SK-N-SH (cell line): ENCODE data around the gene HHEX. TPM values are rescaled to one million over a fixed set of nuclear protein-coding genes. Genes with fewer than 3 reads are reported as not detected.

ENCODE experiments used
- CTCF ChIA-PET: fragments of 300-600, 350-600 bp; formaldehyde crosslinking; extraction: SDS; loops from one replicate; lab custom pipeline; 2021; lab: Yijun Ruan, JAX
- POLR2A ChIA-PET: fragments of 350-600 bp; sonication (Branson Sonifier 250); formaldehyde crosslinking; extraction: SDS; loops from one replicate; lab custom pipeline; 2020; ENCODE audit warnings: antibody characterized with exemption, inconsistent platforms; lab: Yijun Ruan, JAX
- DNase-seq: peaks from one replicate; pipeline ENCODE4 v3.0.0; 2012
- H2AFZ ChIP-seq: fragments of 200-600 bp; sonication (generic); 2 replicates; pipeline ENCODE4 v1.8.1; 2016; ENCODE audit warnings: antibody characterized with exemption, mild to moderate bottlenecking, low read depth
- H3F3A ChIP-seq: fragments of 200-600 bp; sonication (generic); replicated peaks from 2 replicates; pipeline ENCODE3; 2016; ENCODE audit warnings: antibody characterized with exemption, mild to moderate bottlenecking; ENCODE audit not compliant: insufficient read depth
- H3K27ac ChIP-seq, 2 experiments: fragments of 200-500 bp in 1 of 2; fragments of 200-600 bp in 1 of 2; sonication (Bioruptor generic) in 1 of 2; sonication (generic), shearing (Covaris generic) in 1 of 2; 2 replicates each; pipeline versions ENCODE4 v1.5.1 to v1.6.1; 2014 to 2016; ENCODE audit warnings: low read depth in 2 of 2, inconsistent platforms in 1 of 2, low read length in 1 of 2, mild to moderate bottlenecking in 1 of 2, mixed read lengths in 1 of 2
- H3K27me3 ChIP-seq: fragments of 200-600 bp; sonication (generic), shearing (Covaris generic); 2 replicates; pipeline ENCODE4 v1.6.1; 2016; ENCODE audit warnings: mixed run types; ENCODE audit not compliant: insufficient read depth
- H3K36me3 ChIP-seq, 2 experiments: fragments of 200-500 bp in 1 of 2; fragments of 200-600 bp in 1 of 2; sonication (Bioruptor generic) in 1 of 2; sonication (generic) in 1 of 2; replicated peaks in 1 of 2; 2 replicates each; pipeline versions ENCODE3 to v1.5.1; 2014 to 2016; ENCODE audit warnings: low read length in 1 of 2, mild to moderate bottlenecking in 1 of 2; ENCODE audit not compliant: insufficient read depth in 2 of 2, control insufficient read depth in 1 of 2
- H3K4me1 ChIP-seq, 2 experiments: fragments of 200-500 bp in 1 of 2; fragments of 200-600 bp in 1 of 2; sonication (Bioruptor generic) in 1 of 2; sonication (generic), shearing (Covaris generic) in 1 of 2; 2 replicates each; pipeline versions ENCODE4 v1.5.1 to v1.6.1; 2014 to 2016; ENCODE audit warnings: low read depth in 1 of 2, low read length in 1 of 2, mixed run types in 1 of 2; ENCODE audit not compliant: insufficient read depth in 2 of 2, control insufficient read depth in 1 of 2
- H3K4me2 ChIP-seq: fragments of 200-600 bp; sonication (generic), shearing (Covaris generic); 2 replicates; pipeline ENCODE4 v1.6.1; 2017; ENCODE audit warnings: mixed run types
- H3K4me3 ChIP-seq, 2 experiments: fragments of 200-500 bp in 1 of 2; fragments of 200-600 bp in 1 of 2; sonication (Bioruptor generic) in 1 of 2; sonication (generic), shearing (Covaris generic) in 1 of 2; 2 replicates each; pipeline versions ENCODE4 v1.5.1 to v1.8.1; 2014 to 2016; ENCODE audit warnings: low read depth in 2 of 2, inconsistent platforms in 1 of 2, low read length in 1 of 2, mild to moderate bottlenecking in 1 of 2, mixed read lengths in 1 of 2, moderate library complexity in 1 of 2
- H3K79me2 ChIP-seq: fragments of 200-600 bp; sonication (generic); 2 replicates; pipeline ENCODE4 v1.8.1; 2017; ENCODE audit warnings: mild to moderate bottlenecking; ENCODE audit not compliant: insufficient read depth
- H3K9ac ChIP-seq: fragments of 200-600 bp; sonication (generic); 2 replicates; pipeline ENCODE4 v1.6.1; 2017; ENCODE audit warnings: mixed run types
- H3K9me2 ChIP-seq: fragments of 200-600 bp; sonication (generic); 2 replicates; pipeline ENCODE4 v1.6.1; 2017; ENCODE audit warnings: mixed run types
- H3K9me3 ChIP-seq: fragments of 200-600 bp; sonication (generic); 2 replicates; pipeline ENCODE4 v1.6.1; 2017; ENCODE audit warnings: mixed run types, mild to moderate bottlenecking, moderate library complexity
- H4K20me1 ChIP-seq: fragments of 200-600 bp; sonication (generic); 2 replicates; pipeline ENCODE4 v1.6.1; 2017; ENCODE audit warnings: mild to moderate bottlenecking, mixed run types; ENCODE audit not compliant: insufficient read depth
- ELF1 ChIP-seq: IDR thresholded peaks from 2 replicates; pipeline ENCODE4 v1.4.0; 2012
- EP300 ChIP-seq, 2 experiments: IDR thresholded peaks; 2 replicates each; pipeline versions ENCODE4 v1.4.0 to v1.6.1; 2012; ENCODE audit warnings: borderline replicate concordance in 1 of 2, low read depth in 1 of 2, low read length in 1 of 2
- FOXJ3 ChIP-seq: sonication (generic); formaldehyde crosslinking; IDR thresholded peaks from 2 replicates; pipeline ENCODE4 v1.5.1; 2020; ENCODE audit warnings: mild to moderate bottlenecking, missing genetic modification reagents
- NRF1 ChIP-seq: IDR thresholded peaks from 2 replicates; pipeline ENCODE4 v1.6.1; 2012; ENCODE audit warnings: low read depth, mild to moderate bottlenecking, low read length
- RAD21 ChIP-seq: IDR thresholded peaks from 2 replicates; pipeline ENCODE4 v1.6.1; 2012; ENCODE audit warnings: mild to moderate bottlenecking, low read length
- RCOR1 ChIP-seq: fragments of 150-350 bp; IDR thresholded peaks from 2 replicates; pipeline ENCODE4 v1.6.1; 2017; ENCODE audit warnings: antibody characterized with exemption, low read length
- SIN3A ChIP-seq: IDR thresholded peaks from 2 replicates; pipeline ENCODE4 v1.6.1; 2012; ENCODE audit warnings: low read depth, mild to moderate bottlenecking, low read length, moderate library complexity, borderline replicate concordance
- SMC3 ChIP-seq: IDR thresholded peaks from 2 replicates; pipeline ENCODE4 v1.6.1; 2012; ENCODE audit warnings: low read depth, low read length, improper control_type of control experiment
- TAF1 ChIP-seq: IDR thresholded peaks from 2 replicates; pipeline ENCODE4 v1.6.1; 2012; ENCODE audit warnings: low read depth, mild to moderate bottlenecking, low read length, moderate library complexity, borderline replicate concordance
- YY1 ChIP-seq: IDR thresholded peaks from 2 replicates; pipeline ENCODE4 v1.4.0; 2012; ENCODE audit warnings: low read depth, mild to moderate bottlenecking
- polyA plus RNA-seq, 3 experiments: library from polyadenylated mRNA; depleted of rRNA; stranded (reverse); fragments of >200 nt; gene quantifications; 2 replicates each; pipeline ENCODE4 v1.2.3, GENCODE V29; 2012
- TF ChIP-seq, protein P1 (sequence below): fragments of 150-350 bp; IDR thresholded peaks from 2 replicates; pipeline ENCODE4 v1.6.1; 2017; ENCODE audit warnings: antibody characterized with exemption, low read length, low read depth, borderline replicate concordance
- TF ChIP-seq, protein P2 (sequence below): IDR thresholded peaks from 2 replicates; pipeline ENCODE4 v1.4.0; 2012; ENCODE audit warnings: low read depth
- TF ChIP-seq, protein P3 (sequence below): IDR thresholded peaks from 2 replicates; pipeline ENCODE4 v1.4.0; 2012; ENCODE audit warnings: low read depth, borderline replicate concordance

The HHEX gene
- polyA plus RNA-seq, 1 of the 3 experiments (the other 2 are of a cell fraction), result 1.1 TPM

DNA sequence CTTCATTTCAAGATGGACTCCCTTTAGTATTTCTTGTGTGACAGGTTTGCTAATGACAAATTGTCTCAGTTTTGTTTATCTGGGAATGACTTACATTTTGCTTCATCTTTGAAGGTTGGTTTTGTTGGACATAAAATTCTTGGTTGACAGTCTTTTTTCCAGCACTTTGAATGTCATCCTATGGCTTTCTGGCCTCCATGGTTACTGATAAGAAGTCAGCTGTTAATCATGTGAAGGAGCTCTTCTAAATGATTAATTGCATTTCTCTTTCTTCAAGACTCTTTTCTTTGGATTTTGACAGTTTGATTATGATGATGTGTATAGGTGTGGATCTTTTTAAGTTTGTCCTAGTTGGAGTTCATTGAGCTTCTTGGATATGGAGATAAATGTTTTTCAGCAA, 26.9 kb upstream of the HHEX start:
- H3K9me2 ChIP-seq, result no peaks in the 10 kb centered on the region
- no peak for DNase-seq
- 0 out of 2 replicates have a peak, but pooled peaks cover 8% of the 10 kb centered on the region for H3K9me3 ChIP-seq
- no peaks in the 10 kb centered on the region for H3F3A ChIP-seq
- no peaks in the 10 kb centered on the region for H3K4me1 ChIP-seq
- no peak overlapping the region for H2AFZ ChIP-seq
- ChIA-PET POLR2A (no interaction called here), CTCF (no interaction called here)
- H3K4me2 ChIP-seq, result no peak overlapping the region
- no peak overlapping the region for H3K27ac ChIP-seq
- no peak overlapping the region for H3K9ac ChIP-seq
- no peak overlapping the region for H3K4me3 ChIP-seq
- TF ChIP-seq, protein P1, sequence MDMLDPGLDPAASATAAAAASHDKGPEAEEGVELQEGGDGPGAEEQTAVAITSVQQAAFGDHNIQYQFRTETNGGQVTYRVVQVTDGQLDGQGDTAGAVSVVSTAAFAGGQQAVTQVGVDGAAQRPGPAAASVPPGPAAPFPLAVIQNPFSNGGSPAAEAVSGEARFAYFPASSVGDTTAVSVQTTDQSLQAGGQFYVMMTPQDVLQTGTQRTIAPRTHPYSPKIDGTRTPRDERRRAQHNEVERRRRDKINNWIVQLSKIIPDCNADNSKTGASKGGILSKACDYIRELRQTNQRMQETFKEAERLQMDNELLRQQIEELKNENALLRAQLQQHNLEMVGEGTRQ, result no peak
- TF ChIP-seq ELF1, result no peak
- no peak for TF ChIP-seq EP300 (IDR thresholded peaks at IDR 0.05; ENCODE audit: borderline replicate concordance in 1 of 2, low read depth in 1 of 2, low read length in 1 of 2)
- no peak for TF ChIP-seq SIN3A
- no peak for TF ChIP-seq FOXJ3
- TF ChIP-seq, all 33 proteins: peak for 0
- Histone ChIP-seq H3K36me3 (no peaks in the 10 kb centered on the region), H4K20me1 (no peaks in the 10 kb centered on the region), H3K27me3 (no peaks in the 10 kb centered on the region), H3K79me2 (no peaks in the 10 kb centered on the region)

DNA sequence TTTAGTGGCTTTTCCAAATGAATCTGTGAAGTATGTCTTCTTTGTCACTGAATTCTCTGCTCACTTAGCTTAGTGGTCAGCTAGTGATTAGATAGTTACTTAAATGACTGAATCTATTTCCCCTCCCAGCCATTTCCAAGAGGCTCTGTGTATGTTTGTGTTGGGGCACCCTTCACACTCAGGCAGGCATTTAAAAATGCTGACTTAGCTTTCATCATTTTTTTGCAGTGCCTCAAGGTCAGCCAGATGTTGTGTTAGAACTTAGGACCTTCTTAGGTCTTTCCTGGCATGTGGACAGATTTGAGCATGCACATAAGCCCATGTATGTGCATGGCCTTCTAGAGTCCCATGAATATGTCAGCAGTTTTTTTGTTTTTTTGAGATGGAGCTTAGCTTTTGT, 25.4 kb upstream of the HHEX start:
- no peak overlapping the region for H2AFZ ChIP-seq
- no peaks in the 10 kb centered on the region for H3K27me3 ChIP-seq
- no peak overlapping the region for H3K9ac ChIP-seq
- H3K27ac ChIP-seq, result no peak overlapping the region
- no peak for DNase-seq
- no peak for TF ChIP-seq RCOR1
- no peak for TF ChIP-seq YY1
- TF ChIP-seq TAF1, result no peak
- no peak for TF ChIP-seq NRF1
- no peak for TF ChIP-seq SIN3A
- TF ChIP-seq, protein P2, sequence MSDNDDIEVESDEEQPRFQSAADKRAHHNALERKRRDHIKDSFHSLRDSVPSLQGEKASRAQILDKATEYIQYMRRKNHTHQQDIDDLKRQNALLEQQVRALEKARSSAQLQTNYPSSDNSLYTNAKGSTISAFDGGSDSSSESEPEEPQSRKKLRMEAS, result no peak
- no peak for TF ChIP-seq RAD21
- TF ChIP-seq, protein P3, sequence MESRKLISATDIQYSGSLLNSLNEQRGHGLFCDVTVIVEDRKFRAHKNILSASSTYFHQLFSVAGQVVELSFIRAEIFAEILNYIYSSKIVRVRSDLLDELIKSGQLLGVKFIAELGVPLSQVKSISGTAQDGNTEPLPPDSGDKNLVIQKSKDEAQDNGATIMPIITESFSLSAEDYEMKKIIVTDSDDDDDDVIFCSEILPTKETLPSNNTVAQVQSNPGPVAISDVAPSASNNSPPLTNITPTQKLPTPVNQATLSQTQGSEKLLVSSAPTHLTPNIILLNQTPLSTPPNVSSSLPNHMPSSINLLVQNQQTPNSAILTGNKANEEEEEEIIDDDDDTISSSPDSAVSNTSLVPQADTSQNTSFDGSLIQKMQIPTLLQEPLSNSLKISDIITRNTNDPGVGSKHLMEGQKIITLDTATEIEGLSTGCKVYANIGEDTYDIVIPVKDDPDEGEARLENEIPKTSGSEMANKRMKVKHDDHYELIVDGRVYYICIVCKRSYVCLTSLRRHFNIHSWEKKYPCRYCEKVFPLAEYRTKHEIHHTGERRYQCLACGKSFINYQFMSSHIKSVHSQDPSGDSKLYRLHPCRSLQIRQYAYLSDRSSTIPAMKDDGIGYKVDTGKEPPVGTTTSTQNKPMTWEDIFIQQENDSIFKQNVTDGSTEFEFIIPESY, result no peak
- TF ChIP-seq, protein P1, result no peak
- no peak for TF ChIP-seq SMC3
- ChIA-PET POLR2A (no interaction called here), CTCF (interaction anchor here (0.6 kb wide), 1 partner anchor 205 kb away, joined by 3 read pairs; no protein-coding TSS in a partner anchor)
- H3K79me2 ChIP-seq, result no peaks in the 10 kb centered on the region
- no peaks in the 10 kb centered on the region for H3K9me2 ChIP-seq
- no peaks in the 10 kb centered on the region for H3K36me3 ChIP-seq
- H4K20me1 ChIP-seq, result no peaks in the 10 kb centered on the region
- no peaks in the 10 kb centered on the region for H3K4me1 ChIP-seq
- 0 out of 2 replicates have a peak, but pooled peaks cover 8% of the 10 kb centered on the region for H3K9me3 ChIP-seq
- H3K4me2 ChIP-seq, result no peak overlapping the region
- no peaks in the 10 kb centered on the region for H3F3A ChIP-seq
- H3K4me3 ChIP-seq, result no peak overlapping the region
